Body of pancreas (tissue), 4 donors: ENCODE data around the gene PCDHGB5. TPM values are rescaled to one million over a fixed set of nuclear protein-coding genes. Genes with fewer than 3 reads are reported as not detected.
"Not testable (repeated sequence)": the region's sequence is repeated elsewhere in the genome, so short reads cannot be mapped to it uniquely, and the experiment has no call there.

Source experiments
- ATAC-seq: fragments of 150-250 bp; one replicate; pipeline ENCODE4 v1.9.1; 2016
- DNase-seq, 4 donors: peaks; one replicate each; pipeline ENCODE4 v3.0.0-alpha.2; 2019
- H3K27ac ChIP-seq, 4 donors: fragments of 200-600 bp; sonication (generic); 1 replicate in 3 of 4; 2 replicates in 1 of 4; pipeline versions ENCODE4 v1.5.1 to v1.6.1; 2016 to 2019; ENCODE audit warnings: mild to moderate bottlenecking in 1 of 4, mixed read lengths in 1 of 4, moderate library complexity in 1 of 4
- H3K27me3 ChIP-seq, 2 donors: fragments of 200-600 bp; sonication (generic); one replicate each; pipeline ENCODE4 v1.6.0; 2016; ENCODE audit warnings: mild to moderate bottlenecking in 1 of 2
- H3K36me3 ChIP-seq, 2 donors: fragments of 200-600 bp; sonication (generic); replicated peaks in 1 of 2; 2 replicates each; pipeline ENCODE4 v1.5.1; 2016; ENCODE audit warnings: low read depth in 2 of 2; ENCODE audit not compliant: insufficient read depth in 1 of 2
- H3K4me1 ChIP-seq: fragments of 200-600 bp; sonication (generic); one replicate; pipeline ENCODE4 v1.6.0; 2016
- H3K4me3 ChIP-seq, 2 donors: fragments of 200-600 bp; sonication (generic); 1 replicate in 1 of 2; 2 replicates in 1 of 2; pipeline ENCODE4 v1.5.1; 2016 to 2019
- H3K9me3 ChIP-seq, 3 donors: fragments of 200-600 bp; sonication (generic); 1 replicate in 2 of 3; 2 replicates in 1 of 3; pipeline ENCODE4 v1.5.1; 2016
- CTCF ChIP-seq, 7 experiments: fragments of 450-650 bp in 4 of 7; fragments of 200-600 bp in 3 of 7; sonication (generic) in 3 of 7; IDR thresholded peaks; one replicate each; pipeline ENCODE4 v1.5.1; 2016 to 2019; ENCODE audit warnings: antibody characterized with exemption in 7 of 7
- POLR2A ChIP-seq, 3 donors: fragments of 450-650 bp; IDR thresholded peaks; one replicate each; pipeline ENCODE4 v1.6.1; 2016; ENCODE audit warnings: antibody characterized with exemption in 3 of 3, mild to moderate bottlenecking in 2 of 3
- WGBS, 2 donors: methylation state at CpG; one replicate each; pipeline ENCODE4 v1.1.5; 2017; 5-methylcytosine and 5-hydroxymethylcytosine counted together
- intact Hi-C: fragments of 100-400 bp; cut with DNase I; formaldehyde crosslinking; loops from one replicate; pipeline ENCODE4 v1.15.1; 2023
- total RNA-seq, 2 donors: library from RNA; depleted of rRNA; stranded (reverse); fragments of >200 nt; gene quantifications; one replicate each; pipeline ENCODE4 v1.1.0, GENCODE V29; 2016

The PCDHGB5 gene
- total RNA-seq, 2 donors from 2014 or later: 7.8 to 15.2 TPM

GRCh38 chr5:141413540-141414069 is 15.9 kb downstream of the PCDHGB5 start:
- H3K4me3 ChIP-seq: no peak overlapping the region
- intact Hi-C loops: loop anchor here (10.0 kb wide), 1 partner anchor 101 kb away; no protein-coding TSS in a partner anchor
- H3K4me1 ChIP-seq: no peaks in the 10 kb centered on the region
- TF ChIP-seq CTCF (IDR thresholded peaks at IDR 0.05) (no peak), POLR2A (IDR thresholded peaks at IDR 0.05) (no peak)
- no peaks in the 10 kb centered on the region for H3K36me3 ChIP-seq
- H3K27ac ChIP-seq: no peak overlapping the region
- ATAC-seq (no peak), DNase-seq (no peak)
- 18 to 23% methylated on average over 24 to 25 of the region's 25 CpGs for WGBS, 2 donors
- H3K27me3 ChIP-seq: no peaks in the 10 kb centered on the region
- peaks cover 0 to 70% (median 7%) of the 10 kb centered on the region in 3 donors for H3K9me3 ChIP-seq

GRCh38 chr5:141414548-141415274 is 17.0 kb downstream of the PCDHGB5 start:
- not testable (repeated sequence) for H3K4me1 ChIP-seq, ATAC-seq, H3K27ac ChIP-seq, H3K4me3 ChIP-seq, H3K36me3 ChIP-seq, DNase-seq, H3K27me3 ChIP-seq
- intact Hi-C loops: loop anchor here (10.0 kb wide), 1 partner anchor 100 kb away; no protein-coding TSS in a partner anchor
- peaks cover 0 to 70% (median 9%) of the 10 kb centered on the region in 3 donors for H3K9me3 ChIP-seq
- 19 to 28% methylated on average over 26 to 46 of the region's 46 CpGs for WGBS, 2 donors

GRCh38 chr5:141415275-141415618 is 17.5 kb downstream of the PCDHGB5 start:
- intact Hi-C loops: loop anchor here (10.0 kb wide), 1 partner anchor 100 kb away; no protein-coding TSS in a partner anchor
- H3K27me3 ChIP-seq, H3K27ac ChIP-seq, DNase-seq, ATAC-seq, H3K4me1 ChIP-seq, H3K4me3 ChIP-seq, H3K36me3 ChIP-seq: not testable (repeated sequence)
- WGBS, 2 donors: 13 to 30% methylated on average over 22 to 24 of the region's 24 CpGs
- peaks cover 0 to 70% (median 8%) of the 10 kb centered on the region in 3 donors for H3K9me3 ChIP-seq

- H3K4me1 ChIP-seq, H3K27ac ChIP-seq, H3K36me3 ChIP-seq, H3K27me3 ChIP-seq: not testable (repeated sequence)
- peak in 6 of 7 experiments; percentile 25 to 65 (median 60) for TF ChIP-seq CTCF (IDR thresholded peaks at IDR 0.05)
- DNase-seq (peak; percentile 54 to 72 (median 66)), ATAC-seq (peak; percentile 82)
- Histone ChIP-seq H3K9me3 (peaks cover 0 to 82% (median 8%) of the 10 kb centered on the region in 3 donors), H3K4me3 (peak within 1 kb of the TSS in 1 of 2 donors; percentile 4)
- intact Hi-C loops: loop anchor here (10.0 kb wide), 1 partner anchor 97 kb away; no protein-coding TSS in a partner anchor
- whole genome bisulfite sequencing, 2 donors: 5 to 9% methylated on average over 30 to 47 of the region's 47 CpGs
These were observed 19.9 kb downstream of the PCDHGB5 start, which contains the start of gene PCDHGB7 for GRCh38 chr5:141417494-141418172. TSS of gene PCDHGB7 (plus strand) at chr5:141417677. CDS start at chr5:141417860, 183 bp downstream.

- H3K27me3 ChIP-seq: no peaks in the 10 kb centered on the region
- 17 to 30% methylated on average over 4 to 74 of the region's 74 CpGs for WGBS, 2 donors
- peaks cover 0 to 76% (median 11%) of the 10 kb centered on the region in 3 donors for H3K9me3 ChIP-seq
- H3K36me3 ChIP-seq: no peaks in the 10 kb centered on the region
- H3K27ac ChIP-seq: no peak overlapping the region
- no peak for DNase-seq
- ATAC-seq: no peak
- no peak for TF ChIP-seq CTCF (IDR thresholded peaks at IDR 0.05)
- TF ChIP-seq POLR2A (IDR thresholded peaks at IDR 0.05): no peak
- no peak overlapping the region for H3K4me3 ChIP-seq
- no peaks in the 10 kb centered on the region for H3K4me1 ChIP-seq
- intact Hi-C loops: loop anchor here (10.0 kb wide), 1 partner anchor 96 kb away; no protein-coding TSS in a partner anchor
These were observed 21.5 kb downstream of the PCDHGB5 start for GRCh38 chr5:141419074-141419880.
